Activated CD4-positive, alpha-beta T cell treated with anti-CD3 and anti-CD28 coated beads for 4 hours (primary cell): ENCODE results near the gene NR5A2.

Experiments
- DNase-seq, 2 donors: peaks; one replicate each; pipeline ENCODE4 v3.0.0-alpha.2; 2020

The NR5A2 gene

GRCh38 chr1:200130552-200130951 lies 103.0 kb downstream of the NR5A2 start:
- DNase-seq, result no peak

DNA sequence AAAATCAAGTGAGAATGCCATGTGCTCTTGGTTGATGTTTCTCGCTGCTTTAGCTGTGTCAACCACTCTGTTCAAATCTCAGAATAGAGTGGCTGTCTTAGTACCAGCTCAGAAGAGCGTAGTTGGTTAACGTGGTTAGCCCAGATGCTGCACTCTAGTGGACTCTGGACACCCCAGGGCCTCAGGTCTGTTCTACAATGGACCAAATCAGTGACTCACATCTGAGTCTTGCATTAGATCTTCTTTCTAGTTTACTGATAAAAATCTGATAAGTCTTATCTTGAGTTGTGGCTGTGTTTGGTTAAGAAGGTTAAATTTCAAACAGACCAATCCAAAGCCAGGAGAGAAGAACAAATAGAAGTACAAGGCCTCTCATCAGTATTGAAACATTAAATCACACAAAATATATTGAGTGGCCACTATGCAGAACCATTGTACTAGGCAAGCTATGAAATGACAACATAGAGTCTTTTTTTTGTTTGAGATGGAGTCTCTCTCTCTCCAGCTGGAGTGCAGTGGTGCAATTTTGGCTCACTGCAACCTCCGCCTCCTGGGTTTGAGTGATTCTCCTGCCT lies 104.1 kb downstream of the NR5A2 start:
- DNase-seq, result no peak

- no peak for DNase-seq
Observed at GRCh38 chr1:200133123-200133522, 105.6 kb downstream of the NR5A2 start.

- DNase-seq, result no peak
Observed at GRCh38 chr1:200134116-200134515, 106.6 kb downstream of the NR5A2 start.

DNA sequence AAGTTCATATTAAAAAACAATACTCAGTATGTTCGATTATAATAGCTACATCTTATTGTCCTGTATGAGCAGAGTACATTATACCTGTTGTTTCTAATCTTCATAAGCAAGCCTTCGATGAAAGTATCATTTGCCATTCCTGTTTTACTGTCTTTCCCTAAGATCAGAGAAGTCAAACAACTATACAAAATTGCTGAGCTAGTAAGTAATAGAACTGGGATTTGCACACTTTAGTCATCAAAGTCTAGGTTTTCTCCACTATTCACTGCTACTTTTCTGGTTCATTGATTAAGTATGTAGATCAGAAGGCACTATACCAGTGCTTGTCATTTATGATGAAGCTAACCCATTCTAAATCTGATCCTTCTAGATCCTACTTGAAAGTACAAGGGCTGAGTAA lies 108.9 kb downstream of the NR5A2 start:
- no peak for DNase-seq

- peak; percentile 20 to 24 for DNase-seq
Observed at GRCh38 chr1:200139661-200140250, 112.2 kb downstream of the NR5A2 start.

DNA sequence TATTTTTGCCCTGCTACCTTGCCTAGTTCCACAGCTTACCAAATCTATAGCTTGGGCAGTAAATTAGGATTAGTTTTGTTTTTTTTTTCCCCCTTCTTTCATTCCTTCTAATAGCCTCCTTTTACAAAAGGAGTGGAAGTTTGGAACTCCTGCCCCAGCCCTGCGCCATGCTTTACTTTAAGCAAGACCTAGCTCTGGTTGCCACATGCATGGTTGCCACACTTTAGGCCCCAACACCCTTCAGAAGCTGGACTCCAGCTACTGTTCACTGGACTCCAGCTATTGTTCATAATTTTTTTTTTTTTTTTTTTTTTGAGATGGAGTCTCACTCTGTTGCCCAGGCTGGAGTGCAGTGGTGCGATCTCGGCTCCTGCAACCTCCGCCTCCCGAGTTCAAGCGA lies 115.8 kb downstream of the NR5A2 start:
- no peak for DNase-seq

GRCh38 chr1:200146100-200146499 lies 118.6 kb downstream of the NR5A2 start:
- no peak for DNase-seq

- DNase-seq, result no peak
Observed at GRCh38 chr1:200147094-200147493, 119.6 kb downstream of the NR5A2 start.

DNA sequence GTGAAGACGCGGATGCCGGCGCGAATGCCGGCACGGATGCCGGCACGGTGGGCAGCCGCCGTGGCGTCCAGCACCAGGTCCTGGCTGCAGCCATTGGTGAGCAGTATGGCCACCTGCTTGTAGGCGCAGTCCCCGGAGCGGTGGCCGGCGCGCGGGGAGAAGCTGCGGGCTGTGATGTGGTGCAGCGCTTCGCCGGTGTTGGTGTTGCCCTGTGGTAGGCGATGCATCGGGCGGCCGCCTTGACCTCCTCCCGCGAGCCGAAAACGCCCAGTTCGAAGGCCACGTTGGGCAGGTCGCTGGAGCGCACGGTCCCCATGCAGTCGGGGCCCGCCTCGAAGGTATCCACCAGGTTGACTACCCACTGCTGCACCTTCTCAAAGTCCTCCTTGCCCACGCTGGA lies 120.2 kb downstream of the NR5A2 start:
- DNase-seq, result no peak

- no peak for DNase-seq
Observed at GRCh38 chr1:200150006-200150405, 122.5 kb downstream of the NR5A2 start.

DNA sequence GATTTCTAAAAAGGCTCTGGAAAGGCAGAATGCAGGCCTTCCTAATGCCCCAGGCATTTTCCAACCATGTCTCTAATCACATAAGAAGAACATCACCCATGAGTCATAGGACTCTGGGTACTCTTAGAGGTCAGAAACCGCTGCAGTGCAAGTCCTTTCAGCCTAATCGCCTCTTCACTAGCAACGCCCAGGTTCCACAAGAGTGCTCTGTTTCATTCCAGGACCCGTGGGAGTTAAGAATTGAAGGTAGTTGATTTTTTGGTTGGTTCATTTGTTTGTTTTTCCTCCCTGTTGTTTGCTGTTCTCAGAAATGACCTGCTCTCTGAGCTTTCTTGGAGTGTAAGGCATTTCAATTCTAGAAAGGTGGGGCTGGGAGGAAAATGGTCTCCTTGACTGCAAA lies 123.2 kb downstream of the NR5A2 start:
- no peak for DNase-seq

DNA sequence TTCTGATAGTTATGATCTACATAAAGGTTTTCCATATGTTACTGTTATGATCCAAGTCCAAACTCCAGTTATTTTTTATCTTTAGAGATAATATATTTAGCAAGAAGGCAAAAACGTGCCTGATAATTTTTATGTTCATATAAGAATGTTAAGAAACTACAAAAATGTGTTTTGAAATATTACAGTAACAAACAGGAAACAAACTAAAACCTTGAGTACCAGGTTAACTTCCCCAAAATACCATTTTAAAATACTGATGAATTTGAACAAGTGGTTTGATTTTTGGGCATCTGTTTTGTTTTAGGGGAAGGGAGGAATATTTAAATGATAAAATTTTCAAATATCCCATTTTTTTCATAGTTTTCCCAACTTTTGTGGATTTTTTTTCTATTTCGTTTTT lies 124.8 kb downstream of the NR5A2 start:
- DNase-seq, result no peak

DNA sequence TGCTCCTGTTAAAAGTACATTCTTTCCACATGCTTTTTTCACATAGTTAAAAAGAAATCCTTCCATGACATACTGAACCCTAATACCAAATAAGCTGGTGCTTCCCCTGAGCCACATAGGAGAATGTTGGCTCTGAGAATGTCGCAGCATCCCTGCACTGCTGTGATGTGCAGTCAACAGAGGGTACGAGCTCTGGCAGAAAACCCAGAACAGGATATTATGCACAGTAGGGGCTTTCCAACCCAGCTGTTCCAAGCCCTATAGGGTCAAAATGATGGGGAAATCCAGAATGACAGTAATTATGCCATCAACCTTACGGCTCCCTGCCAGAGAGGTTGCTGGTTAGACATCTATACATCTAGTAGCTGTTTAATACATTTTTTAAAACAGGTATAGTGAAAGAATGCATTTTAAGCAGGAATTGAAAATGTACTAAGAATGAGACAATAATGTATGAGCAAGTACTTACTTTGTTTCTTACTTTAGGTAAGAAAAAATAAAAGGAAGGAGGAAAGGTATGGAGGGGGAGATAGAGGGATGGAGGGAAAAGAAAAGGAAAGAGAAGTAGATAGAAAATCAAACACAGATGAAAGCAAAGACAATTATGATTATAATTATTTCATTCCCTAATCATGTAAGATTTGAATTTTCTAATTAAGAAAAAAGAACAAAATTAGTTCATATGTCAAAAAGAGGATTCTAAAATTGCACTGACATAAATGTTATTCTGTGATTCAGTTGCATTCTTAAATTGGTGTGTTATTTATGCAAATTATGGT lies 126.0 kb downstream of the NR5A2 start:
- DNase-seq, result peak; percentile 31 to 47

DNA sequence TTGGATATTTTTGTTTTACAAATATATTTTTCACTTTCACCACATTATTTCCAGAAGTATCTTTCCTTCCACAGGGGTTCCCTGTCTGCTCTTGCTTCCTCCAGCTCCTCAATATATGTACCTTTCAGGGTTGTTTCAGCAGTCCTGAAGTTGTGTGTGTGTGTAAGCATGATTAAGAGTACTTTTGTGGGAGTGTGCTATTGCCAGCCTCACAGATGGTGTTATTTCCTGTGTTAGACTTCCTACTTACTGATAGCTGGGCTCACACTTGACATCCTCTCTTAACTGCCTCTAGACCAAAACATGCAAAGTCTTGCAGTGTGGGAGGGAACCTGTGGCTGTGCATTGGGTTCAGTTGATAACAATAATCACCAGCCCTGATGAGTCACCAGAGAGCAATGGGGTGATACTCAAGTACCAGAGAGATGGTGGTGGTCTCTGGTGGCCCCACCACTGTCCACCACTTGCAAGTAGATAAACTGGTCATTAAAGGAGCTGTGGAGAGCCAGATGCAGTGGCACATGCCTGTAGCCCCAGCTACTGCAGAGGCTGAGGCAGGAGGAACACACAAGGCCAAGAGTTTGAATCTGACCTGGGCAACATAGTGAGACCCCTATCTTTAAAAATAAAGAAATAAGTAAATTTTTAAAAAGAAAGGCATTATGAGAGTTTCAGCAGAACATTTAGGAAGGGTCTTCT lies 126.7 kb downstream of the NR5A2 start:
- peak; percentile 26 to 51 for DNase-seq

GRCh38 chr1:200157715-200158114 lies 130.2 kb downstream of the NR5A2 start:
- no peak for DNase-seq

GRCh38 chr1:200161801-200162200 lies 134.3 kb downstream of the NR5A2 start:
- DNase-seq, result no peak

GRCh38 chr1:200162258-200162657 lies 134.7 kb downstream of the NR5A2 start:
- no peak for DNase-seq

DNA sequence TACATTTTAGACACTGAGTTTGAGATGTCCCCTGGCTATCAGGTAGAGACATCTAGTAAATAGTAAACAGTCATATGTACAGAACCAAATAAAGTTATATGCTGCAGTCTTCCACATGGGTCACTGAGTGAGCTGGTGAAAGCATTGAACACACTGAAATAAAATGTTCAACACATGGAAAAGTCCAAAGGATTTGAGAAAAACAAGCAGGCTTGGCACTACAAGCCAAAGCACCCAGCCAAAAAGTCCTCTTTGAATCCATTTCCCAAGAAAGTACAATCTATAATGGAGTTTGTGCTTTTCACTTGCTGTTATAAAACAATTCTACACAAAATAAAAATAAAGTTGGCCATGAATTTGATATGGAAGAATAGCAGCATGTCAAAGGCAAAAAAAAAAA lies 135.4 kb downstream of the NR5A2 start:
- no peak for DNase-seq

GRCh38 chr1:200163911-200164310 lies 136.4 kb downstream of the NR5A2 start:
- no peak for DNase-seq

GRCh38 chr1:200165493-200166220 lies 138.1 kb downstream of the NR5A2 start:
- no peak for DNase-seq

- DNase-seq, result no peak
Observed at GRCh38 chr1:200166411-200166810, 138.9 kb downstream of the NR5A2 start.

- DNase-seq, result no peak
Observed at GRCh38 chr1:200168926-200169325, 141.4 kb downstream of the NR5A2 start.
